Measurements from ENCODE around the gene TTC39C. TPM values are rescaled to one million over a fixed set of nuclear protein-coding genes. Genes with fewer than 3 reads are reported as not detected.

TTC39C gene
- total RNA-seq, 2 experiments from 2014 or later: 31.4 to 47.0 TPM

DNA sequence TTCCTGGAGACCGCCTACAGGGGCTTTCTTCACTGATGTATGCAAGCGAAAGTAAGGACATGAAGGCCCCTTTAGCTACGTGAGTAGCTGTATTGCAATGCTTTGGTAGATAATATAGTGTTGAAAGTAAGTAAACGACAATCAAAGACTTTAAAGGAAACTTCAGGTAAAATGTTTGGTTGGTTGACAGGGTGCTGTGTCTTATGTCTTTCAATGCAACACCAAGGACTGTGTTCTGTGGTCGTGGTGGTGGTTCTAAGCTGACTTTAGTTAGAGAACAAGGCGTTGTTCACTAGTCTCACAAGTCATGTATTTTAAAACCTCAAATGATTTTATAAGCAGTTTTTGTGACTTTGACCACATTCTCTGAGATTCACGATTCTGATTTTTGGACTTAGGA lies 66.3 kb downstream of the TTC39C start:
- no peaks in the 10 kb centered on the region for H3K9me3 ChIP-seq (ENCODE audit: low read length)
- no peak overlapping the region for H2AFZ ChIP-seq (ENCODE audit: low read length)
- H3K4me3 ChIP-seq (ENCODE audit: low read depth, low read length, poor library complexity, severe bottlenecking): no peak overlapping the region
- BruUV-seq (replicated peaks): no TSS peak
- no peaks in the 10 kb centered on the region for H4K20me1 ChIP-seq (ENCODE audit: insufficient read depth, low read length)
- no peaks in the 10 kb centered on the region for H3K4me1 ChIP-seq (ENCODE audit: insufficient read depth, low read length, poor library complexity, severe bottlenecking)
- POLR2A ChIA-PET: interaction anchor here (0.6 to 1.2 kb wide), 3 partner anchors 9 to 424 kb away, joined by 3 to 4 read pairs (median 3); no protein-coding TSS in a partner anchor
- H3K27ac ChIP-seq (ENCODE audit: low read depth, low read length, poor library complexity, severe bottlenecking): no peak overlapping the region
- H3K36me3 ChIP-seq (ENCODE audit: insufficient read depth, low read length): peaks cover 25% of the 10 kb centered on the region
- H3K9me2 ChIP-seq (ENCODE audit: insufficient read depth, low read length): no peaks in the 10 kb centered on the region
- no peaks in the 10 kb centered on the region for H3K79me2 ChIP-seq (ENCODE audit: insufficient read depth, low read depth, low read length)
- no peak overlapping the region for H3K4me2 ChIP-seq (ENCODE audit: low read length)
- DNase-seq (ENCODE audit: low spot score): no peak
- CTCF ChIA-PET (ENCODE audit: unreplicated experiment): no interaction called here
- intact Hi-C loops (cut with micrococcal nuclease; ENCODE audit: unreplicated experiment): no loop called here
- TF ChIP-seq EZH2phosphoT487 (IDR thresholded peaks at IDR 0.05; ENCODE audit: borderline replicate concordance, low read depth, low read length): no peak
- TF ChIP-seq CTCF (conservative IDR thresholded peaks at IDR 0.05; ENCODE audit: low read length): no peak

DNA sequence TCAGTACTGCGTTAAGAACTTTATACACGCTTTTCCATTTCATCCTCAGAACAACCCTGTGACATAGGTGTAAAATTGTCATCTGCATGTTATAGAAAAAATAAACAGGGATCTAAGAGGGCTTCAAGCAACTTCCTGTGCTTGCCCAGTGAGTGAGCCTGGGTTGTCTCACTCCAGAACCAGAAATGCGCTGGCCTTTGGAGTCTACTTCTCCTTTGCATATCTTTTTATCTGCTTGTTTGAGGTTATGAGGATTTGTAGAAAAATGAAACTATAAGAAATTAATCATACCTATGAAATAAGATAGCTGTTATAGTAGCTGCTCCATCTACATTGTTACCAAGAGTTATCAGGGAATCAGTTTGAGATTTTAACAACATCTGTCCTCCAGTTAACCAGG lies 69.0 kb downstream of the TTC39C start:
- no peaks in the 10 kb centered on the region for H4K20me1 ChIP-seq (ENCODE audit: insufficient read depth, low read length)
- no peak overlapping the region for H2AFZ ChIP-seq (ENCODE audit: low read length)
- no peaks in the 10 kb centered on the region for H3K9me3 ChIP-seq (ENCODE audit: low read length)
- DNase-seq (ENCODE audit: low spot score): no peak
- H3K27ac ChIP-seq (ENCODE audit: low read depth, low read length, poor library complexity, severe bottlenecking): no peak overlapping the region
- intact Hi-C loops (cut with micrococcal nuclease; ENCODE audit: unreplicated experiment): no loop called here
- ChIA-PET CTCF (ENCODE audit: unreplicated experiment) (no interaction called here), POLR2A (interaction anchor here (1.6 kb wide), 1 partner anchor 9 kb away, joined by 4 read pairs; no protein-coding TSS in a partner anchor)
- no peaks in the 10 kb centered on the region for H3K4me1 ChIP-seq (ENCODE audit: insufficient read depth, low read length, poor library complexity, severe bottlenecking)
- no TSS peak for BruUV-seq (replicated peaks)
- H3K9me2 ChIP-seq (ENCODE audit: insufficient read depth, low read length): no peaks in the 10 kb centered on the region
- TF ChIP-seq EZH2phosphoT487 (IDR thresholded peaks at IDR 0.05; ENCODE audit: borderline replicate concordance, low read depth, low read length) (no peak), CTCF (conservative IDR thresholded peaks at IDR 0.05; ENCODE audit: low read length) (no peak)
- peaks cover 43% of the 10 kb centered on the region for H3K36me3 ChIP-seq (ENCODE audit: insufficient read depth, low read length)
- H3K79me2 ChIP-seq (ENCODE audit: insufficient read depth, low read depth, low read length): no peaks in the 10 kb centered on the region
- H3K4me2 ChIP-seq (ENCODE audit: low read length): no peak overlapping the region
- no peak overlapping the region for H3K4me3 ChIP-seq (ENCODE audit: low read depth, low read length, poor library complexity, severe bottlenecking)

- Histone ChIP-seq H3K36me3 (ENCODE audit: insufficient read depth, low read length) (peaks cover 36% of the 10 kb centered on the region), H4K20me1 (ENCODE audit: insufficient read depth, low read length) (no peaks in the 10 kb centered on the region), H2AFZ (ENCODE audit: low read length) (no peak overlapping the region), H3K9me3 (ENCODE audit: low read length) (no peaks in the 10 kb centered on the region), H3K4me3 (ENCODE audit: low read depth, low read length, poor library complexity, severe bottlenecking) (no peak overlapping the region), H3K9me2 (ENCODE audit: insufficient read depth, low read length) (no peaks in the 10 kb centered on the region), H3K27ac (ENCODE audit: low read depth, low read length, poor library complexity, severe bottlenecking) (no peak overlapping the region), H3K79me2 (ENCODE audit: insufficient read depth, low read depth, low read length) (no peaks in the 10 kb centered on the region), H3K4me1 (ENCODE audit: insufficient read depth, low read length, poor library complexity, severe bottlenecking) (no peaks in the 10 kb centered on the region), H3K4me2 (ENCODE audit: low read length) (no peak overlapping the region)
- BruUV-seq (replicated peaks): no TSS peak
- CTCF ChIA-PET (ENCODE audit: unreplicated experiment): no interaction called here
- intact Hi-C loops (cut with micrococcal nuclease; ENCODE audit: unreplicated experiment): no loop called here
- no peak for TF ChIP-seq EZH2phosphoT487 (IDR thresholded peaks at IDR 0.05; ENCODE audit: borderline replicate concordance, low read depth, low read length)
- no peak for TF ChIP-seq CTCF (conservative IDR thresholded peaks at IDR 0.05; ENCODE audit: low read length)
- POLR2A ChIA-PET: interaction anchor here (1.1 kb wide), 1 partner anchor 31 kb away, joined by 3 read pairs; no protein-coding TSS in a partner anchor
- no peak for DNase-seq (ENCODE audit: low spot score)
These were observed 71.5 kb downstream of the TTC39C start for GRCh38 chr18:24086082-24086481.
